Measurements from ENCODE around the gene SLC35F6. TPM values are rescaled to one million over a fixed set of nuclear protein-coding genes. Genes with fewer than 3 reads are reported as not detected.

The SLC35F6 gene
- total and polyA plus RNA-seq, 2 experiments from 2014 or later: 37.1 to 46.9 TPM

DNA sequence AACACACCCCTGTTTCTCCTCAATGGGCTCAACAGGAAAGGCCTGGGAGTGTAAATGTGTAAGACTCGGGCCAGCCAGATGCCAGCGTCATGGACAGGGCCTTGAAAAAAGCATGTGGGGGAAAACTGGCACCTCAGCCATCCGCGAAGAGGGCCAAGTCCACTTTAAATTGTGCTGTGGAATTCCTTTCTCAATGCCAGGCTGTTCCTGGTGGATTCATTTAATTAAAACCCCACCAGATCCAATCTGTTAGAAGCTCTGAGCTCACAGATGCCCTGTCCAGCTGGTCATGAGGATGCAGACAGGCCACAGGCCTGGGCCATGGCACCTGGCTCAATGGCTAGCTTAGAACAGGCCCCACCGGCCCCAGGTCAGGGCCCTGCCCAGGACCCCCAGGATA is 46.7 kb upstream of the SLC35F6 start:
- DNase-seq: no peak
- Histone ChIP-seq H3K9me2 (ENCODE audit: insufficient read depth) (no peaks in the 10 kb centered on the region), H4K20me1 (ENCODE audit: insufficient read depth) (no peaks in the 10 kb centered on the region), H3K4me2 (ENCODE audit: unreplicated experiment) (no peak overlapping the region), H3K36me3 (ENCODE audit: low read depth) (no peaks in the 10 kb centered on the region), H2AFZ (no peak overlapping the region), H3K4me1 (ENCODE audit: insufficient read depth) (peaks cover 13% of the 10 kb centered on the region), H3F3A (ENCODE audit: insufficient read depth) (no peaks in the 10 kb centered on the region), H3K27me3 (replicated peaks; ENCODE audit: insufficient read depth) (no peaks in the 10 kb centered on the region; the same call in 1 of the 2 replicates), H3K9me3 (ENCODE audit: low read depth) (no peaks in the 10 kb centered on the region), H3K4me3 (no peak overlapping the region), H3K79me2 (ENCODE audit: insufficient read depth) (no peaks in the 10 kb centered on the region), H3K9ac (no peak overlapping the region), H3K27ac (no peak overlapping the region)
- TF ChIP-seq EZH2phosphoT487 (IDR thresholded peaks at IDR 0.05; ENCODE audit: insufficient read depth, low read depth): no peak
- TF ChIP-seq EZH2 (IDR thresholded peaks at IDR 0.05; ENCODE audit: insufficient read depth, poor library complexity, severe bottlenecking): no peak
- 91 to 92% methylated on average over 5 of the region's 5 CpGs for WGBS, 2 experiments (ENCODE audit: low coverage in 1 of 2, low lambda C conversion rate in 2 of 2, missing lambda C conversion rate in 2 of 2)
- in situ Hi-C loops (cut with MboI): no loop called here

DNA sequence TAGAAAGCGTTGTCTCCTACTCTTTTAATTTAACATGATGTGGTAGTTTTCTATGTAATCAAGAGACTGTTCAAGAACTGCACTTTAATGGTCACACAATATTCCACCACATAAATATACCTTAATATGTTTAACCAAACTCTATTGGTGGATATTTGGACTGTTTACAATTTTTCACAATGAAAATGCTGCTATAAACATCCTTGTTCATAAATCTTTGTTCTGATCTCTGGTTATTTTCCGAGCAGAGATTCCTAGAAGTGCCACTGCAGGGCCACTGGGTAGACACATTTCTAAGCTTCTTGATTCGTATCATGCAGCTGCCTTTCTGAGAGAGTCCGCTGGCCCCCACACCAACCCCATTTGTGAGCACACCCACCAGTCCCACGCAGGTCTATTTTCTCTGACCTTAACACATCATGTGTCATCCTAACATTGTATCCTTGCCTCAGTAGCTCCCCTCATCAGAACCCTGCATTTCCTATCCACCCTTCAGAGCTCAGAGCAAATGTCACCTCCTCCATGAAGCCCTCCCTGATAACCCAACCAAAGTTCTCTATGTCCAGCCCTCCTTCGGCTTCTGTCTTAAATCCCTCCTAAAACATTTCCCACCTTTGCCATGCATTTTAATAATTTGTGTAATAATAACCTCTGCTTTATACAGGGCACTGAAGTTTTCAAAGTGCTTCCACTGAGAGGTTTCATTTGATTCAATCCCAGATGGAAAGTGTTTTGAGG is 45.0 kb upstream of the SLC35F6 start:
- H3K27ac ChIP-seq: no peak overlapping the region
- no peak for DNase-seq
- in situ Hi-C loops (cut with MboI): no loop called here
- no peaks in the 10 kb centered on the region for H4K20me1 ChIP-seq (ENCODE audit: insufficient read depth)
- no peaks in the 10 kb centered on the region for H3K36me3 ChIP-seq (ENCODE audit: low read depth)
- H3F3A ChIP-seq (ENCODE audit: insufficient read depth): peaks cover 9% of the 10 kb centered on the region; the same call in 1 of the 2 replicates
- no peak overlapping the region for H3K4me3 ChIP-seq
- H3K9me3 ChIP-seq (ENCODE audit: low read depth): no peaks in the 10 kb centered on the region
- no peaks in the 10 kb centered on the region for H3K9me2 ChIP-seq (ENCODE audit: insufficient read depth)
- H3K27me3 ChIP-seq (replicated peaks; ENCODE audit: insufficient read depth): no peaks in the 10 kb centered on the region
- no peaks in the 10 kb centered on the region for H3K79me2 ChIP-seq (ENCODE audit: insufficient read depth)
- no peak overlapping the region for H2AFZ ChIP-seq
- H3K4me1 ChIP-seq (ENCODE audit: insufficient read depth): peaks cover 21% of the 10 kb centered on the region
- no peak overlapping the region for H3K4me2 ChIP-seq (ENCODE audit: unreplicated experiment)
- TF ChIP-seq EZH2 (IDR thresholded peaks at IDR 0.05; ENCODE audit: insufficient read depth, poor library complexity, severe bottlenecking): no peak
- no peak for TF ChIP-seq EZH2phosphoT487 (IDR thresholded peaks at IDR 0.05; ENCODE audit: insufficient read depth, low read depth)
- H3K9ac ChIP-seq: no peak overlapping the region
- WGBS, 2 experiments (ENCODE audit: low coverage in 1 of 2, low lambda C conversion rate in 2 of 2, missing lambda C conversion rate in 2 of 2): 82 to 93% methylated on average over 6 of the region's 6 CpGs

DNA sequence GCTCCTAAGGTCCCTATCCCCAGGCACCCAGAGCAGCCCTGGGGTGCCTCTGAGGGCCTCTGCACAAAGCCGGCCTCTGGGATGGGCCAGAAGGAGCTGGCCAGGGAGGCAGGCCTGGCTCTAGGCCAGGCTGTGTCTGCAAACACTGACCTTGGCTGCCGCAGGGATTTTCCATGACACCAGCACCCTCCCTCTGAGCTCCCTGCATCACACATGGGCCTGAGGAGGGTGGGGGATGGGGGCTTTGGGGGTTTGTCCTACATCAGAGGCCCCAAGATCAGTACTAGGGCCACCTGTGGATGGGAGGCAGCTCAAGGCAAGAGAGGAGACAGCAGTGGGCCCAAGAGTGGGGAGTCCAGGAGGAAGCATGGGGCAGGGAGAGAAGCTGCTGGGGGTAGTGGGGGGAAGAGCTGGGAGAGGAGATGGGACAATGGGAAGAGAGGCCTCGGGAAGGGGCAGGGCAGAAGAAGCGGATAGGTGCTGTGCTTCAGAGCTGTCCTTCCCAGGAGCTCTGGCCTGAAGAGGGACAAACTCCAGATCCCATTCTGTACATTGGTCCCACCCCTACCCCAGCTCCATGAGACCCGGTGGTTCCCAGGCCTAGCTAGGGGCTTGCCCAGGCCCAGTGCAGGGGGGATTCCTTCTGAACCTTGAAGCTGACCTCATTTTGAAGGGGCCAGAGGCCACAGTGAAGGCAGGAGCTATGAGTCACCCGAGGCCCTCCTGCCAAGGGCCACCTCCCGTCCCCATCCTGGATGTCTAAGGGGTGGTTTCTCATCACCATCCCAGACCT is 43.6 kb upstream of the SLC35F6 start:
- Histone ChIP-seq H3K79me2 (ENCODE audit: insufficient read depth) (no peaks in the 10 kb centered on the region), H3K4me2 (ENCODE audit: unreplicated experiment) (no peak overlapping the region), H2AFZ (no peak overlapping the region), H3K27me3 (replicated peaks; ENCODE audit: insufficient read depth) (no peaks in the 10 kb centered on the region), H3K27ac (no peak overlapping the region), H3K9me3 (ENCODE audit: low read depth) (no peaks in the 10 kb centered on the region), H3K36me3 (ENCODE audit: low read depth) (no peaks in the 10 kb centered on the region), H3K4me1 (ENCODE audit: insufficient read depth) (peaks cover 29% of the 10 kb centered on the region), H3K4me3 (no peak overlapping the region), H4K20me1 (ENCODE audit: insufficient read depth) (no peaks in the 10 kb centered on the region), H3K9ac (peak overlapping the region; percentile 49), H3K9me2 (ENCODE audit: insufficient read depth) (no peaks in the 10 kb centered on the region), H3F3A (ENCODE audit: insufficient read depth) (peaks cover 15% of the 10 kb centered on the region; the same call in 1 of the 2 replicates)
- DNase-seq: peak; percentile 80
- WGBS, 2 experiments (ENCODE audit: low coverage in 1 of 2, low lambda C conversion rate in 2 of 2, missing lambda C conversion rate in 2 of 2): 46 to 53% methylated on average over 6 to 7 of the region's 7 CpGs
- in situ Hi-C loops (cut with MboI): no loop called here
- TF ChIP-seq EZH2phosphoT487 (IDR thresholded peaks at IDR 0.05; ENCODE audit: insufficient read depth, low read depth): no peak
- TF ChIP-seq EZH2 (IDR thresholded peaks at IDR 0.05; ENCODE audit: insufficient read depth, poor library complexity, severe bottlenecking): no peak

DNA sequence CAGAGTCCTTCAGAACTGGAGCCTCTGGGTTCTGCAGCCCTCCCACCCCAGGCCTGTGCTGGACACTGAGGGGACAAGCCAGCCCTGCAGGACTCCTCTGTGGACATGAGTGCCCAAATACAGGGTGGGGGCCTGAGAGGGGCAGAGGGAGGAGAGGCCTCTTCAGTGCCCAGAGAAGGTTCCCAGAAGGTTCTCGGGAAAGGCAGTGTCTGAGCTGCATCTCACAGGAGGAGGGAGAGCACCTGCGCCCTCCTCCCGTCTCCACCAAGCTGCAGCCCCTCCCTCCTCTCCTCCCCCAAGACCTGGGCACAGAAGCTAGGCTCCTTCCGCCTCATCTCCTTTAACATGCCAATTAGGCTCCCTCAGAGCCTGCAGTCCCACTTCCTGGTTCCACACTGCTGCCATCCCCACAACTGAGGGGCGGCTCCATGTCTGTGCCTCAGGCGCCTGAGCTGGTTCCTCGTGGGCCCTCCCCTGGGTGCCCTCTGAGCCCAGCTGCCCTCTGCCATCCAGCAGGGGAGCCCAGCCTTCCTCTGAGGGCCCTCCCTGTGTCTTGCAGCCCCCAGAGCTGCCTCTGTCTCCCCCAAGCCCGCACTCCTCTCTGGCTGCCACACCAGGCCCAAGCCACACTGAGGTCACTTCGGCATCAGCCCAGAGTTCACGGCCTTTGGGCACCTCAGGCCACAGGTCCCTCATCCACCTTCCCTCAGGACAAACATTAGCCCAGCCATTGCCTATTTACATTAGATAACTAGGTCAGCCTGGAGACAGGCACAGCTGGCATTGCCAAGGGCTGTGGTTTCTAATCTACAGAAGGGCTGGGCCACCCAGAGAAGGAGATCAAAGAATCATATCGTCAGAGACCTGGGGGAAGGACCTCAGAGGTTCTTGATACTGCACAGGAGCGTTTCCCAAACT is 42.7 kb upstream of the SLC35F6 start:
- H3K4me2 ChIP-seq (ENCODE audit: unreplicated experiment): no peak overlapping the region
- DNase-seq: no peak

More for the DNA sequence above, 42.7 kb upstream of the SLC35F6 start:
- Histone ChIP-seq H2AFZ (no peak overlapping the region), H3K9ac (no peak overlapping the region), H3K79me2 (ENCODE audit: insufficient read depth) (no peaks in the 10 kb centered on the region), H3K27ac (no peak overlapping the region), H3F3A (ENCODE audit: insufficient read depth) (peaks cover 15% of the 10 kb centered on the region; the same call in 1 of the 2 replicates), H4K20me1 (ENCODE audit: insufficient read depth) (no peaks in the 10 kb centered on the region), H3K4me1 (ENCODE audit: insufficient read depth) (peaks cover 29% of the 10 kb centered on the region), H3K27me3 (replicated peaks; ENCODE audit: insufficient read depth) (no peaks in the 10 kb centered on the region), H3K9me2 (ENCODE audit: insufficient read depth) (no peaks in the 10 kb centered on the region), H3K4me3 (no peak overlapping the region), H3K36me3 (ENCODE audit: low read depth) (no peaks in the 10 kb centered on the region), H3K9me3 (ENCODE audit: low read depth) (no peaks in the 10 kb centered on the region)
- whole genome bisulfite sequencing, 2 experiments (ENCODE audit: low coverage in 1 of 2, low lambda C conversion rate in 2 of 2, missing lambda C conversion rate in 2 of 2): 93 to 95% methylated on average over 12 of the region's 12 CpGs
- in situ Hi-C loops (cut with MboI): no loop called here
- TF ChIP-seq EZH2phosphoT487 (IDR thresholded peaks at IDR 0.05; ENCODE audit: insufficient read depth, low read depth) (no peak), EZH2 (IDR thresholded peaks at IDR 0.05; ENCODE audit: insufficient read depth, poor library complexity, severe bottlenecking) (no peak)
